Ovary (tissue), 9 donors: ENCODE results near the gene SERPINB13. TPM values are rescaled to one million over a fixed set of nuclear protein-coding genes. Genes with fewer than 3 reads are reported as not detected.

ENCODE experiments used
- DNase-seq, 5 donors: peaks; one replicate each; pipeline ENCODE4 v3.0.0-alpha.2; 2019 to 2020
- H3K27ac ChIP-seq, 2 donors: fragments of 200-600 bp; one replicate each; pipeline versions ENCODE4 v1.5.1 to v1.8.0; 2019 to 2022
- H3K27me3 ChIP-seq: fragments of 200-600 bp; one replicate; pipeline ENCODE4 v1.8.0; 2022
- H3K36me3 ChIP-seq: fragments of 200-600 bp; sonication (generic); one replicate; pipeline ENCODE4 v1.5.1; 2019
- H3K4me1 ChIP-seq: one replicate; pipeline ENCODE4 v1.8.1; 2013; ENCODE audit warnings: mild to moderate bottlenecking, moderate library complexity; ENCODE audit not compliant: insufficient read depth
- H3K4me3 ChIP-seq: fragments of 200-600 bp; sonication (generic); one replicate; pipeline ENCODE4 v1.5.1; 2017
- H3K9me3 ChIP-seq, 2 donors: fragments of 200-600 bp in 1 of 2; sonication (generic) in 1 of 2; one replicate each; pipeline versions ENCODE4 v1.5.1 to v1.8.1; 2013 to 2019; ENCODE audit warnings: mild to moderate bottlenecking in 1 of 2, moderate library complexity in 1 of 2
- EP300 ChIP-seq: sonication (generic); formaldehyde crosslinking; IDR thresholded peaks from one replicate; pipeline ENCODE4 v1.6.1; 2017; ENCODE audit warnings: antibody characterized with exemption
- POLR2A ChIP-seq: fragments of 450-650 bp; IDR thresholded peaks from one replicate; pipeline ENCODE4 v1.6.1; 2017; ENCODE audit warnings: antibody characterized with exemption, mild to moderate bottlenecking, moderate library complexity
- WGBS, 3 donors: extraction: QIAGEN DNeasy Blood & Tissue Kit in 1 of 3; methylation state at CpG; one replicate each; pipeline versions ENCODE4 v1.1.5 to v1.1.7; 2013 to 2017; 5-methylcytosine and 5-hydroxymethylcytosine counted together
- intact Hi-C, 4 donors: fragments of 100-400 bp; cut with DNase I; formaldehyde crosslinking; loops; one replicate each; pipeline versions ENCODE4 v1.11.0 to v1.15.1; 2022 to 2023
- polyA plus RNA-seq, 2 donors: library from polyadenylated mRNA; stranded (reverse); fragments of 200-250 nt in 1 of 2; fragments of 350-450 nt in 1 of 2; fragmentation: Illumina TruSeq in 1 of 2; extraction: RNeasy Lipid Tissue Mini Kit (QIAGEN cat#74804) in 1 of 2; gene quantifications; one replicate each; pipeline ENCODE4 v1.2.3, GENCODE V29; 2013 to 2014
- total RNA-seq, 7 donors: library from RNA; depleted of rRNA in 2 of 7; stranded (reverse); fragments of >200 nt in 2 of 7; fragmentation: NEBNext Ultra II Directional in 3 of 7; extraction: Animal tissue kit (Norgen Biotek cat#: 25700) in 3 of 7; gene quantifications; one replicate each; pipeline versions ENCODE4 v1.1.0 to v1.2.4, GENCODE V29; 2016 to 2023
- TF ChIP-seq, protein P1 (sequence below), 3 donors: fragments of 450-650 bp in 2 of 3; fragments of 200-600 bp in 1 of 3; IDR thresholded peaks; one replicate each; pipeline versions ENCODE4 v1.5.1 to v1.8.0; 2016 to 2022; ENCODE audit warnings: antibody characterized with exemption in 3 of 3, mild to moderate bottlenecking in 1 of 3
- donor health status: DM: no; HTN: no; CAD: no; lungs with moderate emphysema.
- donor health status: DM: no; HTN: no; CAD: no.
- donor health status: Bipolar disorder and iron deficiency.
- donor health status: DM: yes; HTN: yes; CAD: no.
- donor health status: DM: no; HTN: no; CAD: no.
- donor health status: DM: yes; HTN: yes; CAD: no.

Gene SERPINB13
- total and polyA plus RNA-seq, 9 donors = 0.46 TPM; not detected in 8

DNA sequence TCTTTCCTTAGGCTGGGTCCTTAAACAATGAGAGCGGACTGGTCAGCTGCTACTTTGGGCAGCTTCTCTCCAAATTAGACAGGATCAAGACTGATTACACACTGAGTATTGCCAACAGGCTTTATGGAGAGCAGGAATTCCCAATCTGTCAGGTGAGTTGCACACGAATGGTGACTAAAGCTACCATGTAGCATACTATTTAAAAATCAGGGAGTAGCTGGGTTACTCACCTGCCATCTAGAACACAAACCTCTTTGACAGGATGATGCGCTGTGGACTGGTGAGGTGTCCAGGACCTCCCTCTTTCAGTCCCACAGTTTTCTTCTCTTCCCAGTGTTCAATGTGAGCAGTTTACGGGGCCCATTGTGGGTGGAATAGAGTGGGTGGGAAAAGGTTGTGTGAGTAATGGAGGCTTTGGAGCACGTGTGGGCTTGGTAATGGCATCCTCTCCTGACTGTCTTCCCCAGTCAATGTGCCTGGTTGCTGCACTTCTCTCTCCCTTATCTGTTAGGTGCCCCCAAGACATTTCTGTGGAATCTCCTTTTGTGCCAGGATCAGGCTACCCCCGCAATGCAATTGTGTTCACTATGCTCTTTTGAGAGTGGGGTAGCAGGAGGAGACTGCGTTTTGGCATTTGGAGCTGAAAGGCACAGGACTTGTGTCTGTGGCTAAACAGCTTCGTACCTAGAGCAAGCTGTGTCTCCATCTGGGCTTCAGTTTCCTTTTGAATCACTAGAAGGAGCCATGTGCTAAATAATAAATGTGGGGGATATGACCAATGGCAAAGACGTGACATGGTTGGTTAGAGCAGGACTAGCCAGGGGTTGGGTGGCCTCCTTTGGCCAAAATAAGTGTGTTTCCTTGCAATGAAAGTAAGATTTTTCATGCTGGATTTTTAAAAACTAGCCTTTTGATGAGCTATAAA lies 27.3 kb upstream of the SERPINB13 start:
- H3K27me3 ChIP-seq = no peaks in the 10 kb centered on the region
- H3K27ac ChIP-seq = no peak overlapping the region
- no peak overlapping the region for H3K4me3 ChIP-seq
- H3K4me1 ChIP-seq = no peaks in the 10 kb centered on the region
- H3K36me3 ChIP-seq = no peaks in the 10 kb centered on the region
- no peak for TF ChIP-seq EP300
- TF ChIP-seq, protein P1, sequence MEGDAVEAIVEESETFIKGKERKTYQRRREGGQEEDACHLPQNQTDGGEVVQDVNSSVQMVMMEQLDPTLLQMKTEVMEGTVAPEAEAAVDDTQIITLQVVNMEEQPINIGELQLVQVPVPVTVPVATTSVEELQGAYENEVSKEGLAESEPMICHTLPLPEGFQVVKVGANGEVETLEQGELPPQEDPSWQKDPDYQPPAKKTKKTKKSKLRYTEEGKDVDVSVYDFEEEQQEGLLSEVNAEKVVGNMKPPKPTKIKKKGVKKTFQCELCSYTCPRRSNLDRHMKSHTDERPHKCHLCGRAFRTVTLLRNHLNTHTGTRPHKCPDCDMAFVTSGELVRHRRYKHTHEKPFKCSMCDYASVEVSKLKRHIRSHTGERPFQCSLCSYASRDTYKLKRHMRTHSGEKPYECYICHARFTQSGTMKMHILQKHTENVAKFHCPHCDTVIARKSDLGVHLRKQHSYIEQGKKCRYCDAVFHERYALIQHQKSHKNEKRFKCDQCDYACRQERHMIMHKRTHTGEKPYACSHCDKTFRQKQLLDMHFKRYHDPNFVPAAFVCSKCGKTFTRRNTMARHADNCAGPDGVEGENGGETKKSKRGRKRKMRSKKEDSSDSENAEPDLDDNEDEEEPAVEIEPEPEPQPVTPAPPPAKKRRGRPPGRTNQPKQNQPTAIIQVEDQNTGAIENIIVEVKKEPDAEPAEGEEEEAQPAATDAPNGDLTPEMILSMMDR (IDR thresholded peaks at IDR 0.05) = no peak
- 83 to 87% (median 84%) methylated on average over 9 of the region's 9 CpGs for WGBS, 3 donors
- H3K9me3 ChIP-seq = no peaks in the 10 kb centered on the region
- no peak for DNase-seq
- intact Hi-C loops = no loop called here

DNA sequence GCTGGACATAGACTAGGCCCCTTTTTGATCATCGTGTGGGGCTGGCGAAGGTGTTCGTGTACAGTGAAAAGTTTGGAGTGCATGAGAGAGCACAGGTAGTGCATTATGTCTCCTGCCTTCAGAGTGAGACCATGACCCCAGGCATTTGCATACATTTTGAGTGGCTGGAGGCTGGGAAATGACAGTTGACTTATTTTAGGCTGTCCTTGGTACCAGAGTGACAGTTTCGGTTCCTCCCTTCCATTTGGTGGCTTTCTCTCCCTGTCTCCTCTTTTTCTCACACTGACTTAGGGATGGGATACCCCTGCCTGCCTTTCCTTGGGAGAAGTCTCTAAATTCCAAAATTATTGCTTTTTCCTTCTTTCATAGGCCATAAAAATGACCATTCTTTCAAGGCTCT lies 24.9 kb upstream of the SERPINB13 start:
- no peak for DNase-seq
- H3K27me3 ChIP-seq = no peaks in the 10 kb centered on the region
- intact Hi-C loops = no loop called here
- WGBS, 3 donors = 92% methylated on average over 4 of the region's 4 CpGs
- H3K4me3 ChIP-seq = no peak overlapping the region
- no peaks in the 10 kb centered on the region for H3K4me1 ChIP-seq
- no peaks in the 10 kb centered on the region for H3K9me3 ChIP-seq
- H3K36me3 ChIP-seq = no peaks in the 10 kb centered on the region
- TF ChIP-seq EP300 = no peak
- TF ChIP-seq, protein P1 (IDR thresholded peaks at IDR 0.05) = no peak
- TF ChIP-seq POLR2A = no peak
- no peak overlapping the region for H3K27ac ChIP-seq

DNA sequence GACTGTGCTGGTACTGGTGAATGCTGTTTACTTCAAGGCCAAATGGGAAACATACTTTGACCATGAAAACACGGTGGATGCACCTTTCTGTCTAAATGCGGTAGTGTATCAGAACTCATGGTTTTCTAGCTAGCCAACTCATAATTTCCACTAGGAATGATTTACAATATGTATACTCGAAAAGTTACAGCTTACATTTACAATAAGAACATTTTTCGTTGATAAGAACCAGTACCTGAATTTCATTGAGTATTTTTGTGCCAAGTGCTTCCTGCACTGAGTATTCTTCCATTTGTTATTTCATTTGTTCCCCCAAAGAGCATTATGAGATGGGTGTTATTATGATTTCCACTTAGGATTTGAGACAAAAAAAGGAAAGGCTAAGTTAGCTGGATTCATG lies 23.1 kb upstream of the SERPINB13 start:
- H3K27ac ChIP-seq = no peak overlapping the region
- H3K9me3 ChIP-seq = no peaks in the 10 kb centered on the region
- no peaks in the 10 kb centered on the region for H3K4me1 ChIP-seq
- no peak overlapping the region for H3K4me3 ChIP-seq
- no peaks in the 10 kb centered on the region for H3K27me3 ChIP-seq
- H3K36me3 ChIP-seq = no peaks in the 10 kb centered on the region
- TF ChIP-seq EP300 = no peak
- TF ChIP-seq POLR2A = no peak
- TF ChIP-seq, protein P1 (IDR thresholded peaks at IDR 0.05) = no peak
- 78 to 86% (median 84%) methylated on average over 4 of the region's 4 CpGs for WGBS, 3 donors
- DNase-seq = no peak
- intact Hi-C loops = no loop called here

DNA sequence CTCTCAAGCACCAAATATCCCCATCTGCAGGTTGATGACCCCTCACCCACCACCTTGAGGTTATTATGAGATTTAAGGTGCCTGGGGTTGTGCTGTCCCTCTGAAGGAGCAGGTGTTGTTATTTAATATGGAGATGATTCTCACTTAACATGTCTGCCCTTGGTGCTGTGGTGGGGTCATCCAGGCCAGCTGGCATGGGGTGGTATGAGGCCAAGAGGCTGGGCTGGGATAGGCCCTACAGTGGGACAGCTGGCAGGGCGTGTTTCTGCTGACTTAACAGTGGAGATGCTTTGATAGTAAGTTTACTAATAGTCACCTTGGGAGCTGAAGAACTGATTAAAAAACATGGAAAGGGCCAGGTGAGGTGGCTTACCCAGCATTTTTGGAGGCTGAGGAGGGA lies 22.6 kb upstream of the SERPINB13 start:
- Histone ChIP-seq H3K27me3 (no peaks in the 10 kb centered on the region), H3K27ac (no peak overlapping the region), H3K4me1 (no peaks in the 10 kb centered on the region), H3K9me3 (no peaks in the 10 kb centered on the region), H3K4me3 (no peak overlapping the region), H3K36me3 (no peaks in the 10 kb centered on the region)
- 83 to 92% (median 85%) methylated on average over 1 of the region's 1 CpG for WGBS, 3 donors
- intact Hi-C loops = no loop called here
- DNase-seq = no peak
- TF ChIP-seq EP300 (no peak), POLR2A (no peak)
- TF ChIP-seq, protein P1 (IDR thresholded peaks at IDR 0.05) = no peak
